Heart left ventricle (tissue), 16 donors: ENCODE results near the gene ADAMTSL5. TPM values are rescaled to one million over a fixed set of nuclear protein-coding genes. Genes with fewer than 3 reads are reported as not detected.

Source experiments
- ATAC-seq, 4 donors: fragments of 200-7000 bp; cut with Tn5 transposase; one replicate each; pipeline ENCODE4 v1.9.1; 2020 to 2022; ENCODE audit warnings: moderate library complexity in 4 of 4, mild to moderate bottlenecking in 3 of 4, moderate number of reproducible peaks in 1 of 4
- DNase-seq, 5 donors: peaks; one replicate each; pipeline ENCODE4 v3.0.0-alpha.2; 2020
- H3K27ac ChIP-seq, 12 donors: fragments of 200-600 bp; sonication (generic) in 4 of 12; one replicate each; pipeline versions ENCODE4 v1.5.0 to v1.8.0; 2016 to 2022; ENCODE audit warnings: mild to moderate bottlenecking in 2 of 12
- H3K27me3 ChIP-seq, 9 donors: fragments of 200-600 bp; sonication (generic) in 2 of 9; one replicate each; pipeline versions ENCODE4 v1.5.1 to v1.8.0; 2016 to 2022; ENCODE audit warnings: mild to moderate bottlenecking in 3 of 9
- H3K36me3 ChIP-seq, 9 donors: fragments of 200-600 bp; sonication (generic) in 2 of 9; one replicate each; pipeline versions ENCODE4 v1.5.0 to v1.8.0; 2018 to 2022; ENCODE audit warnings: mild to moderate bottlenecking in 2 of 9
- H3K4me1 ChIP-seq, 12 donors: fragments of 200-600 bp; sonication (generic) in 4 of 12; one replicate each; pipeline versions ENCODE4 v1.5.0 to v1.8.0; 2016 to 2022; ENCODE audit warnings: mild to moderate bottlenecking in 3 of 12
- H3K4me3 ChIP-seq, 12 donors: fragments of 200-600 bp; sonication (generic) in 4 of 12; one replicate each; pipeline versions ENCODE4 v1.5.0 to v1.8.0; 2017 to 2022; ENCODE audit warnings: mild to moderate bottlenecking in 9 of 12, moderate library complexity in 4 of 12
- H3K9me3 ChIP-seq, 12 donors: fragments of 200-600 bp; sonication (generic) in 4 of 12; one replicate each; pipeline versions ENCODE4 v1.5.0 to v1.8.0; 2016 to 2022; ENCODE audit warnings: mild to moderate bottlenecking in 1 of 12
- POLR2A ChIP-seq, 2 donors: fragments of 450-650 bp; IDR thresholded peaks; one replicate each; pipeline ENCODE4 v1.6.1; 2017; ENCODE audit warnings: antibody characterized with exemption in 2 of 2, mild to moderate bottlenecking in 2 of 2, moderate library complexity in 2 of 2
- WGBS, 4 donors: extraction: QIAGEN DNeasy Blood & Tissue Kit in 2 of 4; methylation state at CpG; one replicate each; pipeline versions ENCODE4 v1.1.5 to v1.1.7; 2013 to 2018; 5-methylcytosine and 5-hydroxymethylcytosine counted together
- intact Hi-C, 10 donors: fragments of 100-400 bp; cut with DNase I; formaldehyde crosslinking; loops; one replicate each; pipeline versions ENCODE4 v1.11.1 to v1.14.2; 2022
- polyA plus RNA-seq, 2 donors: library from polyadenylated mRNA; stranded (reverse); fragments of 200-250 nt; gene quantifications; one replicate each; pipeline ENCODE4 v1.2.3, GENCODE V29; 2013
- total RNA-seq, 9 donors: library from RNA; depleted of rRNA in 2 of 9; stranded (reverse); fragments of >200 nt in 2 of 9; fragmentation: NEBNext Ultra II Directional in 3 of 9; extraction: Animal tissue kit (Norgen Biotek cat#: 25700) in 3 of 9; gene quantifications; one replicate each; pipeline versions ENCODE4 v1.1.0 to v1.2.4, GENCODE V29; 2016 to 2023
- TF ChIP-seq, protein P1 (sequence below), 12 donors: fragments of 200-600 bp; sonication (generic) in 4 of 12; IDR thresholded peaks; one replicate each; pipeline versions ENCODE4 v1.5.0 to v1.8.0; 2018 to 2022; ENCODE audit warnings: antibody characterized with exemption in 12 of 12, mild to moderate bottlenecking in 5 of 12
- donor health status: ischemic (EF 13 %, LVEDD 7.1; RV severe dilation, severe dysfunction).
- donor health status: healthy with polysubstance abuse.
- donor health status: DM: no; HTN: yes; CAD: no.
- donor health status: DM: no; HTN: no; CAD: no.
- donor health status: ischemic (EF 25% LVEDD 6.9; RV normal size, moderate dysfunction).
- donor health status: ischemic (EF 25% LVEDD 5.7; RV mildly dilated, moderate dysfunction).
- donor health status: healthy.
- donor health status: DM: yes; HTN: yes; CAD: no.
- donor health status: ischemic (EF 35%, LVEDD 5.7; RV mildly dilated, moderate dysfunction).
- donor health status: nonischemic (EF 11% LVEDD 7.7; RV severe dilation, severe dysfunction).
- donor health status: DM: yes; HTN: yes; CAD: no.
- donor health status: PGD.
- donor health status: ischemic (EF 29% LVEDD 5.4; RV normal size, mild dysfunction).
- donor health status: nonischemic (EF 23%, LVEDD 6.1; RV moderate dilation, normal function).

The ADAMTSL5 gene
- total and polyA plus RNA-seq, 11 donors: 20.8 to 53.6 (median 30.2) TPM

DNA sequence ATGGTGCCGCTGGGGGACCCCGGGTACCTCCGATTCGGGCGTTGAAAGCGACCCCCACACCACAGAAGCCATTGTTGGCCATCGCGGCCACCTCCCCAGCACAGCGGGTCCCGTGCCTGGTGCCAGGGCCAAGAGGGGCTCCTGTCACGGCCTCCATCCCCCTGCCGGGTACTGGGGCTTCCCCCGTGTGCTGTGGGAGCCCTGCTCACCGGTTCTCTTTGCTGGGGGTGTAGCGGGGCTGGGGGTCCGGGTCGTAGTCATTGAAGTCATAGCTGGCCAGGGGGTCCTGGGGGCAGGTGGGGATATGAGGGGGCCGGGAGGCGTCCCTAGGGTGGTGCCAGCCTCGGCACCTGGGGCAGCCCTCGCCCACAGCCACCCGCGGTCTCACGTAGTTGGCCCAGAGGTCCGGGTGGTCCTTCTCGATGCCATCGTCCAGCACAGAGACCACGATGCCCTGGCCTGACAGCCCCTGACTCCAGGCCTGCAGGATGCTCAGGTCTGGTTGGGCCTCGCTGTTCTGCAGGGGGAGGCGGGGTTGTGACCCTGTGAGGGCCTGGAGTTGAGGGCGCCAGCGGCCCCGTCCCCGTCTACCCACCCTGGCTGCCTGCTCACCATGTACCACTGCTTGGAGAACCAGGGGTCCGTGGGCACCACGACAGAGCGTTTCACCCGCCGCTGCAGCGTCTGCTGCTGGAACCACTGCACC is 25.1 kb downstream of the ADAMTSL5 start:
- no peak overlapping the region for H3K27ac ChIP-seq
- peaks cover 0 to 12% (median 0%) of the 10 kb centered on the region in 9 donors for H3K27me3 ChIP-seq
- H3K36me3 ChIP-seq: no peaks in the 10 kb centered on the region
- intact Hi-C loops: no loop called here
- H3K4me3 ChIP-seq: no peak overlapping the region
- H3K4me1 ChIP-seq: peaks cover 3 to 22% (median 14%) of the 10 kb centered on the region in 12 donors
- TF ChIP-seq POLR2A (IDR thresholded peaks at IDR 0.05): no peak
- TF ChIP-seq, protein P1, sequence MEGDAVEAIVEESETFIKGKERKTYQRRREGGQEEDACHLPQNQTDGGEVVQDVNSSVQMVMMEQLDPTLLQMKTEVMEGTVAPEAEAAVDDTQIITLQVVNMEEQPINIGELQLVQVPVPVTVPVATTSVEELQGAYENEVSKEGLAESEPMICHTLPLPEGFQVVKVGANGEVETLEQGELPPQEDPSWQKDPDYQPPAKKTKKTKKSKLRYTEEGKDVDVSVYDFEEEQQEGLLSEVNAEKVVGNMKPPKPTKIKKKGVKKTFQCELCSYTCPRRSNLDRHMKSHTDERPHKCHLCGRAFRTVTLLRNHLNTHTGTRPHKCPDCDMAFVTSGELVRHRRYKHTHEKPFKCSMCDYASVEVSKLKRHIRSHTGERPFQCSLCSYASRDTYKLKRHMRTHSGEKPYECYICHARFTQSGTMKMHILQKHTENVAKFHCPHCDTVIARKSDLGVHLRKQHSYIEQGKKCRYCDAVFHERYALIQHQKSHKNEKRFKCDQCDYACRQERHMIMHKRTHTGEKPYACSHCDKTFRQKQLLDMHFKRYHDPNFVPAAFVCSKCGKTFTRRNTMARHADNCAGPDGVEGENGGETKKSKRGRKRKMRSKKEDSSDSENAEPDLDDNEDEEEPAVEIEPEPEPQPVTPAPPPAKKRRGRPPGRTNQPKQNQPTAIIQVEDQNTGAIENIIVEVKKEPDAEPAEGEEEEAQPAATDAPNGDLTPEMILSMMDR (IDR thresholded peaks at IDR 0.05): no peak
- peak in 1 of 5 donors; percentile 19 for DNase-seq
- no peak for ATAC-seq
- H3K9me3 ChIP-seq: no peaks in the 10 kb centered on the region
- 90 to 93% (median 92%) methylated on average over 24 to 40 of the region's 40 CpGs for WGBS, 4 donors

DNA sequence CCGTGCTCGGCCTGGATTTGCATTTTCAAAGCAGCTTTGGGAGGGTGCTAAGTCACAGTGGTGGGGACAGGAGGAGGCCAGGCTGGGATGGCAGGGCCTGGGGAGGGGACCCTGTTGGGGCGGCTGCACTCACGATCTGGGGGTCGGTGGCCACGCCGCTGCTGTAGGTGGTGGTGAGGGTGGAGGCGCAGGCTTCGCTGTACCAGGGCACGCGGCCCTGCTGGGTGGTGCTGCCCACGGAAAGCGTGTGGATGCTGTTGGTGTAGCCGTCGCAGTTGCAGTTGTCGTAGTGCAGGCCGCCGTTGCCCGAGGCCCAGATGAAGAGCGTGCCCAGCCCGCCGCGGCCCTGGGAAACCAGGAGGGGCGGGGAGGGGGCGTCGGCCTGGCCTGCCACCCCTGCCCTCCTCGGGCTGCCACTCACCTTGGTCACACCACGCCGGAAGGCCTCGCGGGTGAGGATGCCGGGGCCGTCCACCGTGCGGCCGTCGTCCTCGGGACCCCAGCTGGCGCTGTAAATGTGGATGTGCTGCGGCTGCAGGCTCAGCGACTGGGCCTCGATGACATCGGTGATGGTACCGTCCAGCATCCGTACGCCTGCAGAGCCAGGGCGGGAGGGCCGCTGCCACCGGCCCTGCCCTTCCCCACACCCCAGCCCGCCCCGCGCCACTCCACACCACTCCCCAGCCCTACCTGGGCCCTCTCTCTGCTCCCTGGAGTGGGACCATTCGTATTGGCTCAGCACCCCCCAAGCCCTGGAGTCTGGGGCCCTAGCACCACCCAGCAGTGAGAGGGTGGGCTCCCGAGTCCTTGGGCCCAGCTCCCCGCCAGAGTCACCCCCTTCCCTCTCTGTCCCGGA is 25.9 kb downstream of the ADAMTSL5 start:
- intact Hi-C loops: no loop called here
- Histone ChIP-seq H3K36me3 (no peaks in the 10 kb centered on the region), H3K27me3 (peaks cover 0 to 6% (median 0%) of the 10 kb centered on the region in 9 donors), H3K4me3 (no peak overlapping the region), H3K9me3 (no peaks in the 10 kb centered on the region), H3K4me1 (peaks cover 3 to 20% (median 14%) of the 10 kb centered on the region in 12 donors), H3K27ac (no peak overlapping the region)
- no peak for ATAC-seq
- 91 to 94% (median 93%) methylated on average over 45 to 56 of the region's 56 CpGs for WGBS, 4 donors
- TF ChIP-seq POLR2A (IDR thresholded peaks at IDR 0.05): no peak
- TF ChIP-seq, protein P1 (IDR thresholded peaks at IDR 0.05): no peak
- DNase-seq: peak in 1 of 5 donors; percentile 17

DNA sequence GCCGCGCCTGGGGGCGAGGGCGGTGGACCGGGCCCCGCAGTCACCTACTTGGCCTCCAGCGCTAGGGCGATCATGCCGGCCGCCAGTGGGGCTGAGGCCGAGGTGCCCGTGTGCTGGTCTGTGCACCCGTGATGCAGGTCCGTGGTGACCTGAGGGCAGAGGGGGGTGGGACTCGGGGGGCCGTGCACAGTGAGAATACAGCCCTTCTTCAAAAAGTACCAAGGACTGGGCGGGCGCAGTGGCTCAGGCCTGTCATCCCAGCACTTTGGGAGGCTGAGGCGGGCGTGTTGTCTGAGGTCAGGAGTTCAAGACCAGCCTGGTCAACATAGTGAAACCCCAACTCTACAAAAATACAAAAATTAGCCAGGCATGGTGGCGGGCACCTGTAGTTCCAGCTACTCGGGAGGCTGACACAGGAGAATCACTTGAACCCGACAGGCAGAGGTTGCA is 28.8 kb downstream of the ADAMTSL5 start:
- Histone ChIP-seq H3K4me1 (peaks cover 0 to 6% (median 5%) of the 10 kb centered on the region in 12 donors), H3K27me3 (no peaks in the 10 kb centered on the region), H3K9me3 (no peaks in the 10 kb centered on the region), H3K4me3 (no peak overlapping the region), H3K36me3 (no peaks in the 10 kb centered on the region), H3K27ac (no peak overlapping the region)
- 88 to 92% (median 90%) methylated on average over 20 to 23 of the region's 23 CpGs for WGBS, 4 donors
- TF ChIP-seq, protein P1 (IDR thresholded peaks at IDR 0.05): no peak
- no peak for TF ChIP-seq POLR2A (IDR thresholded peaks at IDR 0.05)
- intact Hi-C loops: no loop called here
- ATAC-seq: no peak
- peak in 1 of 5 donors; percentile 16 for DNase-seq
